ENCODE data around the gene IRF4.

- TF ChIP-seq CTCF (IDR thresholded peaks at IDR 0.05; ENCODE audit: insufficient read depth, low read length, poor library complexity, severe bottlenecking) (no peak), EZH2phosphoT487 (conservative IDR thresholded peaks at IDR 0.05; ENCODE audit: low read length) (no peak)
Observed at GRCh38 chr6:346386-347030, 45.0 kb upstream of the IRF4 start.
